GM12878 (cell line): ENCODE measurements around the gene C19orf44. TPM values are rescaled to one million over a fixed set of nuclear protein-coding genes. Genes with fewer than 3 reads are reported as not detected.

Experiments
- CEBPB ChIP-seq, 2 experiments: fragments of 150-350 bp in 1 of 2; IDR thresholded peaks; 2 replicates each; pipeline ENCODE4 v1.6.1; 2012 to 2014; ENCODE audit warnings: low read depth in 2 of 2, low read length in 2 of 2, borderline replicate concordance in 1 of 2, inconsistent platforms in 1 of 2
- EP300 ChIP-seq, 2 experiments: fragments of 150-350 bp in 1 of 2; IDR thresholded peaks; 2 replicates each; pipeline ENCODE4 v1.6.1; 2011 to 2012; ENCODE audit warnings: low read depth in 2 of 2, low read length in 2 of 2, borderline replicate concordance in 1 of 2, improper control_type of control experiment in 1 of 2, inconsistent platforms in 1 of 2; ENCODE audit not compliant: control insufficient read depth in 1 of 2
- IKZF2 ChIP-seq, 2 experiments: fragments of 450-650 bp; IDR thresholded peaks; 2 replicates each; pipeline ENCODE4 v1.6.1; 2017; ENCODE audit warnings: mild to moderate bottlenecking in 2 of 2, moderate library complexity in 2 of 2
- KDM1A ChIP-seq: fragments of 200-600 bp; sonication (generic); IDR thresholded peaks from 2 replicates; pipeline ENCODE4 v1.6.1; 2016; ENCODE audit warnings: borderline replicate concordance
- MTA2 ChIP-seq: fragments of 450-650 bp; IDR thresholded peaks from 2 replicates; pipeline ENCODE4 v1.6.1; 2016; ENCODE audit warnings: low read depth, mild to moderate bottlenecking, moderate library complexity
- MXI1 ChIP-seq: fragments of 150-350 bp; IDR thresholded peaks from 2 replicates; pipeline ENCODE4 v1.6.1; 2011; ENCODE audit warnings: low read depth, mild to moderate bottlenecking, inconsistent platforms, low read length, improper control_type of control experiment
- NBN ChIP-seq: fragments of 450-650 bp; IDR thresholded peaks from 2 replicates; pipeline ENCODE4 v1.6.1; 2016
- RCOR1 ChIP-seq: conservative IDR thresholded peaks from 2 replicates; pipeline ENCODE4 v1.6.1; 2012; ENCODE audit warnings: low read depth, low read length, improper control_type of control experiment
- ZNF384 ChIP-seq: IDR thresholded peaks from 2 replicates; pipeline ENCODE4 v1.6.1; 2012; ENCODE audit warnings: low read depth, mild to moderate bottlenecking, low read length, improper control_type of control experiment, borderline replicate concordance
- polyA plus RNA-seq, 11 experiments: library from polyadenylated mRNA; depleted of rRNA in 4 of 11; unstranded in 6 of 11; stranded (reverse) in 5 of 11; fragments of >200 nt; fragmentation: Nextera tagmentation in 4 of 11; fragmentation: Illumina TruSeq in 1 of 11; extraction: Ambion mirVana in 4 of 11; extraction: Trizol in 1 of 11; gene quantifications; 1 replicate in 1 of 11; 2 replicates in 10 of 11; pipeline versions ENCODE4 v1.2.1 to v1.2.3, GENCODE V29; 2011 to 2016; ENCODE audit warnings: inconsistent platforms in 2 of 11, missing spikeins in 2 of 11, low read depth in 1 of 11
- total RNA-seq, 4 experiments: library from RNA; depleted of rRNA in 3 of 4; stranded (reverse); fragments of >200 nt in 3 of 4; fragmentation: Illumina TruSeq in 1 of 4; extraction: Trizol in 1 of 4; gene quantifications; 2 replicates each; pipeline versions ENCODE4 v1.2.1 to v1.2.3, GENCODE V29; 2013 to 2021
- TF ChIP-seq, protein P1 (sequence below): fragments of 450-650 bp; formaldehyde crosslinking; IDR thresholded peaks from 2 replicates; pipeline ENCODE4 v1.4.0; 2022; ENCODE audit warnings: mild to moderate bottlenecking, moderate library complexity
- TF ChIP-seq, protein P2 (sequence below): IDR thresholded peaks from 2 replicates; pipeline ENCODE4 v1.6.1; 2011; ENCODE audit warnings: low read depth, mild to moderate bottlenecking, low read length, moderate library complexity, borderline replicate concordance; ENCODE audit errors: extremely low read depth
- TF ChIP-seq, protein P3 (sequence below): IDR thresholded peaks from 2 replicates; pipeline ENCODE4 v1.6.1; 2011; ENCODE audit warnings: borderline replicate concordance, low read depth, mild to moderate bottlenecking, moderate library complexity, mixed read lengths, low read length; ENCODE audit not compliant: insufficient read depth; ENCODE audit errors: extremely low read length
- TF ChIP-seq, protein P4 (sequence below): fragments of 450-650 bp; conservative IDR thresholded peaks from 2 replicates; pipeline ENCODE4 v1.6.1; 2017; ENCODE audit warnings: mild to moderate bottlenecking, moderate library complexity
- TF ChIP-seq, protein P5 (sequence below): fragments of 450-650 bp; IDR thresholded peaks from 2 replicates; pipeline ENCODE4 v1.6.1; 2017; ENCODE audit warnings: mild to moderate bottlenecking, moderate library complexity
- TF ChIP-seq, protein P6 (sequence below): fragments of 450-650 bp; IDR thresholded peaks from 2 replicates; pipeline ENCODE4 v1.6.1; 2017; ENCODE audit warnings: mild to moderate bottlenecking, low read depth, inconsistent platforms; ENCODE audit not compliant: poor library complexity, severe bottlenecking

C19orf44 gene
- total and polyA plus RNA-seq, 10 of the 15 experiments (the other 5 are each of a cell fraction or from before 2014, with no cell fraction given), result 0.26 to 5.2 (median 3.6) TPM

DNA sequence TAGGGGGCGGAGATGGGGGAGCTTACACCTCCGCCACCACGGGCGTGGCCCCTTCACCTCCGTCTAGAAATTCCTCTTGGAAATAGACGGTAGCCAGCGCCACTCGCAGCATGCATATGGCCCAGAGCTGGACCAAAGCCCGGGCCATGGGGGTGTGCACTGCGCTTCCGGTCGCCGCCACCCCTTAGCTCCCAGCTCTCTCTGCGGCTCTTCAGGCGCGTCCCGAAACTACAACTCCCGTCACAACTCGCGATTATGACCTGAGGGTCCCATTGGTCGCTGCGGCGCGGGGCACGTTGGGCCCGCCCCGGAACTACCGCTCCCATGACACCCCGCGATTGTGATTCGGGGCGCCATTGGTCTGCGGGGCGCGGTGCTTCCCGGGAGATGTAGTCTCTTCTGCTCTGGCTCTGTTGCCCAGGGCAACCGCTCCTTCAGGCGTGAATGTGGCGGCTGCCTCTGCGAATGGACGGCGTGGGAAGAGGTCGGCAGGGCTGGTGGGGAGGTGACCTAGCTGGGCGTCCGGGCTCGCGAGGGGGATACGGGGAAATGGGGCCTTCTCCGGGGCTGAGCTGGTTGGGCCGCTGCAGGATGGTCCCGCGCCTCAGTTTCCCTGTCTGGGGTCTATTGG lies at the start of gene C19orf44, which contains the start of gene CALR3 (continued):
- TF ChIP-seq, protein P1, sequence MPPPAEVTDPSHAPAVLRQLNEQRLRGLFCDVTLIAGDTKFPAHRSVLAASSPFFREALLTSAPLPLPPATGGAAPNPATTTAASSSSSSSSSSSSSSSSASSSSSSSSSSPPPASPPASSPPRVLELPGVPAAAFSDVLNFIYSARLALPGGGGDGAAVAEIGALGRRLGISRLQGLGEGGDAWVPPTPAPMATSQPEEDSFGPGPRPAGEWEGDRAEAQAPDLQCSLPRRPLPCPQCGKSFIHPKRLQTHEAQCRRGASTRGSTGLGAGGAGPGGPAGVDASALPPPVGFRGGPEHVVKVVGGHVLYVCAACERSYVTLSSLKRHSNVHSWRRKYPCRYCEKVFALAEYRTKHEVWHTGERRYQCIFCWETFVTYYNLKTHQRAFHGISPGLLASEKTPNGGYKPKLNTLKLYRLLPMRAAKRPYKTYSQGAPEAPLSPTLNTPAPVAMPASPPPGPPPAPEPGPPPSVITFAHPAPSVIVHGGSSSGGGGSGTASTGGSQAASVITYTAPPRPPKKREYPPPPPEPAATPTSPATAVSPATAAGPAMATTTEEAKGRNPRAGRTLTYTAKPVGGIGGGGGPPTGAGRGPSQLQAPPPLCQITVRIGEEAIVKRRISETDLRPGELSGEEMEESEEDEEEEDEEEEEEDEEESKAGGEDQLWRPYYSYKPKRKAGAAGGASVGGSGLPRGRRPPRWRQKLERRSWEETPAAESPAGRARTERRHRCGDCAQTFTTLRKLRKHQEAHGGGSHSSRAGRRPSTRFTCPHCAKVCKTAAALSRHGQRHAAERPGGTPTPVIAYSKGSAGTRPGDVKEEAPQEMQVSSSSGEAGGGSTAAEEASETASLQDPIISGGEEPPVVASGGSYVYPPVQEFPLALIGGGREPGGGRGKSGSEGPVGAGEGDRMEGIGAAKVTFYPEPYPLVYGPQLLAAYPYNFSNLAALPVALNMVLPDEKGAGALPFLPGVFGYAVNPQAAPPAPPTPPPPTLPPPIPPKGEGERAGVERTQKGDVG (CRISPR knock-in tag), result no peak
- TF ChIP-seq KDM1A (no peak), CEBPB (IDR thresholded peaks at IDR 0.05; ENCODE audit: borderline replicate concordance in 1 of 2, low read depth in 2 of 2, low read length in 2 of 2) (no peak), IKZF2 (IDR thresholded peaks at IDR 0.05) (no peak), MXI1 (peak; percentile 91), RCOR1 (no peak), ZNF384 (no peak), NBN (peak; percentile 64; the same call in 1 of the 2 replicates), MTA2 (no peak; the same call in 1 of the 2 replicates), EP300 (IDR thresholded peaks at IDR 0.05; ENCODE audit: borderline replicate concordance in 1 of 2, control insufficient read depth in 1 of 2, low read depth in 2 of 2, low read length in 2 of 2) (no peak)
- TF ChIP-seq, protein P2, sequence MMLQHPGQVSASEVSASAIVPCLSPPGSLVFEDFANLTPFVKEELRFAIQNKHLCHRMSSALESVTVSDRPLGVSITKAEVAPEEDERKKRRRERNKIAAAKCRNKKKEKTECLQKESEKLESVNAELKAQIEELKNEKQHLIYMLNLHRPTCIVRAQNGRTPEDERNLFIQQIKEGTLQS, result peak; percentile 10; the same call in 1 of the 2 replicates
- TF ChIP-seq, protein P3, sequence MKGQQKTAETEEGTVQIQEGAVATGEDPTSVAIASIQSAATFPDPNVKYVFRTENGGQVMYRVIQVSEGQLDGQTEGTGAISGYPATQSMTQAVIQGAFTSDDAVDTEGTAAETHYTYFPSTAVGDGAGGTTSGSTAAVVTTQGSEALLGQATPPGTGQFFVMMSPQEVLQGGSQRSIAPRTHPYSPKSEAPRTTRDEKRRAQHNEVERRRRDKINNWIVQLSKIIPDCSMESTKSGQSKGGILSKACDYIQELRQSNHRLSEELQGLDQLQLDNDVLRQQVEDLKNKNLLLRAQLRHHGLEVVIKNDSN, result peak; percentile 59
- TF ChIP-seq, protein P4, sequence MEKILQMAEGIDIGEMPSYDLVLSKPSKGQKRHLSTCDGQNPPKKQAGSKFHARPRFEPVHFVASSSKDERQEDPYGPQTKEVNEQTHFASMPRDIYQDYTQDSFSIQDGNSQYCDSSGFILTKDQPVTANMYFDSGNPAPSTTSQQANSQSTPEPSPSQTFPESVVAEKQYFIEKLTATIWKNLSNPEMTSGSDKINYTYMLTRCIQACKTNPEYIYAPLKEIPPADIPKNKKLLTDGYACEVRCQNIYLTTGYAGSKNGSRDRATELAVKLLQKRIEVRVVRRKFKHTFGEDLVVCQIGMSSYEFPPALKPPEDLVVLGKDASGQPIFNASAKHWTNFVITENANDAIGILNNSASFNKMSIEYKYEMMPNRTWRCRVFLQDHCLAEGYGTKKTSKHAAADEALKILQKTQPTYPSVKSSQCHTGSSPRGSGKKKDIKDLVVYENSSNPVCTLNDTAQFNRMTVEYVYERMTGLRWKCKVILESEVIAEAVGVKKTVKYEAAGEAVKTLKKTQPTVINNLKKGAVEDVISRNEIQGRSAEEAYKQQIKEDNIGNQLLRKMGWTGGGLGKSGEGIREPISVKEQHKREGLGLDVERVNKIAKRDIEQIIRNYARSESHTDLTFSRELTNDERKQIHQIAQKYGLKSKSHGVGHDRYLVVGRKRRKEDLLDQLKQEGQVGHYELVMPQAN, result peak; percentile 89
- TF ChIP-seq, protein P5, sequence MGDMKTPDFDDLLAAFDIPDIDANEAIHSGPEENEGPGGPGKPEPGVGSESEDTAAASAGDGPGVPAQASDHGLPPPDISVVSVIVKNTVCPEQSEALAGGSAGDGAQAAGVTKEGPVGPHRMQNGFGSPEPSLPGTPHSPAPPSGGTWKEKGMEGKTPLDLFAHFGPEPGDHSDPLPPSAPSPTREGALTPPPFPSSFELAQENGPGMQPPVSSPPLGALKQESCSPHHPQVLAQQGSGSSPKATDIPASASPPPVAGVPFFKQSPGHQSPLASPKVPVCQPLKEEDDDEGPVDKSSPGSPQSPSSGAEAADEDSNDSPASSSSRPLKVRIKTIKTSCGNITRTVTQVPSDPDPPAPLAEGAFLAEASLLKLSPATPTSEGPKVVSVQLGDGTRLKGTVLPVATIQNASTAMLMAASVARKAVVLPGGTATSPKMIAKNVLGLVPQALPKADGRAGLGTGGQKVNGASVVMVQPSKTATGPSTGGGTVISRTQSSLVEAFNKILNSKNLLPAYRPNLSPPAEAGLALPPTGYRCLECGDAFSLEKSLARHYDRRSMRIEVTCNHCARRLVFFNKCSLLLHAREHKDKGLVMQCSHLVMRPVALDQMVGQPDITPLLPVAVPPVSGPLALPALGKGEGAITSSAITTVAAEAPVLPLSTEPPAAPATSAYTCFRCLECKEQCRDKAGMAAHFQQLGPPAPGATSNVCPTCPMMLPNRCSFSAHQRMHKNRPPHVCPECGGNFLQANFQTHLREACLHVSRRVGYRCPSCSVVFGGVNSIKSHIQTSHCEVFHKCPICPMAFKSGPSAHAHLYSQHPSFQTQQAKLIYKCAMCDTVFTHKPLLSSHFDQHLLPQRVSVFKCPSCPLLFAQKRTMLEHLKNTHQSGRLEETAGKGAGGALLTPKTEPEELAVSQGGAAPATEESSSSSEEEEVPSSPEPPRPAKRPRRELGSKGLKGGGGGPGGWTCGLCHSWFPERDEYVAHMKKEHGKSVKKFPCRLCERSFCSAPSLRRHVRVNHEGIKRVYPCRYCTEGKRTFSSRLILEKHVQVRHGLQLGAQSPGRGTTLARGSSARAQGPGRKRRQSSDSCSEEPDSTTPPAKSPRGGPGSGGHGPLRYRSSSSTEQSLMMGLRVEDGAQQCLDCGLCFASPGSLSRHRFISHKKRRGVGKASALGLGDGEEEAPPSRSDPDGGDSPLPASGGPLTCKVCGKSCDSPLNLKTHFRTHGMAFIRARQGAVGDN, result peak; percentile 77
- TF ChIP-seq, protein P6, sequence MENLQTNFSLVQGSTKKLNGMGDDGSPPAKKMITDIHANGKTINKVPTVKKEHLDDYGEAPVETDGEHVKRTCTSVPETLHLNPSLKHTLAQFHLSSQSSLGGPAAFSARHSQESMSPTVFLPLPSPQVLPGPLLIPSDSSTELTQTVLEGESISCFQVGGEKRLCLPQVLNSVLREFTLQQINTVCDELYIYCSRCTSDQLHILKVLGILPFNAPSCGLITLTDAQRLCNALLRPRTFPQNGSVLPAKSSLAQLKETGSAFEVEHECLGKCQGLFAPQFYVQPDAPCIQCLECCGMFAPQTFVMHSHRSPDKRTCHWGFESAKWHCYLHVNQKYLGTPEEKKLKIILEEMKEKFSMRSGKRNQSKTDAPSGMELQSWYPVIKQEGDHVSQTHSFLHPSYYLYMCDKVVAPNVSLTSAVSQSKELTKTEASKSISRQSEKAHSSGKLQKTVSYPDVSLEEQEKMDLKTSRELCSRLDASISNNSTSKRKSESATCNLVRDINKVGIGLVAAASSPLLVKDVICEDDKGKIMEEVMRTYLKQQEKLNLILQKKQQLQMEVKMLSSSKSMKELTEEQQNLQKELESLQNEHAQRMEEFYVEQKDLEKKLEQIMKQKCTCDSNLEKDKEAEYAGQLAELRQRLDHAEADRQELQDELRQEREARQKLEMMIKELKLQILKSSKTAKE, result no peak
